IMR-90 (cell line): ENCODE data around the gene MYF6.

ENCODE experiments used
- BHLHE40 ChIP-seq: fragments of 150-350 bp; IDR thresholded peaks from 2 replicates; pipeline ENCODE4 v1.6.1; 2016; ENCODE audit warnings: mild to moderate bottlenecking, low read depth, low read length
- CEBPB ChIP-seq: IDR thresholded peaks from 2 replicates; pipeline ENCODE4 v1.6.1; 2012; ENCODE audit warnings: low read depth, low read length, improper control_type of control experiment
- NFE2L2 ChIP-seq: fragments of 150-350 bp; IDR thresholded peaks from 2 replicates; pipeline ENCODE4 v1.6.1; 2016; ENCODE audit warnings: low read depth, mild to moderate bottlenecking, low read length
- POLR2A ChIP-seq: IDR thresholded peaks from 2 replicates; pipeline ENCODE4 v1.6.1; 2012; ENCODE audit warnings: mild to moderate bottlenecking, low read depth, low read length
- RAD21 ChIP-seq: IDR thresholded peaks from 2 replicates; pipeline ENCODE4 v1.6.1; 2012; ENCODE audit warnings: low read length, improper control_type of control experiment
- RFX5 ChIP-seq: IDR thresholded peaks from 2 replicates; pipeline ENCODE4 v1.8.0; 2012; ENCODE audit warnings: low read depth, mild to moderate bottlenecking, low read length, moderate library complexity
- USF2 ChIP-seq: fragments of 150-350 bp; IDR thresholded peaks from 2 replicates; pipeline ENCODE4 v1.6.1; 2017; ENCODE audit warnings: mild to moderate bottlenecking, antibody characterized with exemption, low read length, low read depth
- TF ChIP-seq, protein P1 (sequence below): conservative IDR thresholded peaks from 2 replicates; pipeline ENCODE4 v1.5.1; 2012; ENCODE audit warnings: mild to moderate bottlenecking, low read depth, low read length, improper control_type of control experiment

DNA sequence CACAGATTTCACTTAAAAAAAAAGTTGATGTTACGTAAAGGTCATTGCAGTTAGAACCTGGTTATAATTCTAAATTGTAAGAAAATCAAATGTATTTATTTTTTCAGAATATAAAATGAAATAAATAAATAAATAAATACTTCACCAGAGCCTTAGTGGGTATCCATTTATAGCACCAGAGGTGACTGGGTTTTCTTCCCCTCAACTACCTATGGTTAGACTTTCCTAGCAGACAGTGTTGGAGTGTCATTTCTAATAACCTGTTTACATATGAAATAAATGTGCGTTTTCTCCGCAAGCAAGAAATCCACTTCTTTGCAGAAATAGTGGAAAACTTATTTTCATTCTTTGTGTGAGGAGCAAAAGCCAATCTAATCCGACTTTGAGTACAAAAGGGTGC is 6.0 kb downstream of the MYF6 start:
- TF ChIP-seq, protein P1, sequence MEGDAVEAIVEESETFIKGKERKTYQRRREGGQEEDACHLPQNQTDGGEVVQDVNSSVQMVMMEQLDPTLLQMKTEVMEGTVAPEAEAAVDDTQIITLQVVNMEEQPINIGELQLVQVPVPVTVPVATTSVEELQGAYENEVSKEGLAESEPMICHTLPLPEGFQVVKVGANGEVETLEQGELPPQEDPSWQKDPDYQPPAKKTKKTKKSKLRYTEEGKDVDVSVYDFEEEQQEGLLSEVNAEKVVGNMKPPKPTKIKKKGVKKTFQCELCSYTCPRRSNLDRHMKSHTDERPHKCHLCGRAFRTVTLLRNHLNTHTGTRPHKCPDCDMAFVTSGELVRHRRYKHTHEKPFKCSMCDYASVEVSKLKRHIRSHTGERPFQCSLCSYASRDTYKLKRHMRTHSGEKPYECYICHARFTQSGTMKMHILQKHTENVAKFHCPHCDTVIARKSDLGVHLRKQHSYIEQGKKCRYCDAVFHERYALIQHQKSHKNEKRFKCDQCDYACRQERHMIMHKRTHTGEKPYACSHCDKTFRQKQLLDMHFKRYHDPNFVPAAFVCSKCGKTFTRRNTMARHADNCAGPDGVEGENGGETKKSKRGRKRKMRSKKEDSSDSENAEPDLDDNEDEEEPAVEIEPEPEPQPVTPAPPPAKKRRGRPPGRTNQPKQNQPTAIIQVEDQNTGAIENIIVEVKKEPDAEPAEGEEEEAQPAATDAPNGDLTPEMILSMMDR = no peak
- TF ChIP-seq POLR2A (no peak), NFE2L2 (no peak), BHLHE40 (no peak), CEBPB (no peak), RAD21 (no peak), USF2 (no peak), RFX5 (no peak)
